ENCODE measurements around the gene L1CAM.

The L1CAM gene

DNA sequence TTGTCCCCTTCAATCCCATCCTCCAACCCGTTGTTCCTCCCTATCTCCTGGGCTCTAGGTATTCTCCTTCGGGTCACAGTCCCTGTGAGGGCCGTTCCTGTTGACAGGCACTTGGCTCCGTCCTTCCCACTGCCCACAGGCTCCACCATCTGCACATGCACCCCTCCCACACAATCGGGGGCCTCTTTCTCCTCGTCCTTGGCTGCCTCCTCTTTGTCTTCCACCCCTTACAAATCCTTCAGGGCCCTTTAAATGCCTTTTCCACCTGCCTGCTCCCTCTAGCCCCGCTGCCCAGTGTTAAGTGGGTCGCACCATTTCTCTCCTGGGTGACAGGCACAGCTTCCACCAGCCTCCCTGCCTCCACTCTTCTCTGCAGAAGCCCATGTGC, 15.8 kb upstream of the L1CAM start:
- no peak for DNase-seq

DNA sequence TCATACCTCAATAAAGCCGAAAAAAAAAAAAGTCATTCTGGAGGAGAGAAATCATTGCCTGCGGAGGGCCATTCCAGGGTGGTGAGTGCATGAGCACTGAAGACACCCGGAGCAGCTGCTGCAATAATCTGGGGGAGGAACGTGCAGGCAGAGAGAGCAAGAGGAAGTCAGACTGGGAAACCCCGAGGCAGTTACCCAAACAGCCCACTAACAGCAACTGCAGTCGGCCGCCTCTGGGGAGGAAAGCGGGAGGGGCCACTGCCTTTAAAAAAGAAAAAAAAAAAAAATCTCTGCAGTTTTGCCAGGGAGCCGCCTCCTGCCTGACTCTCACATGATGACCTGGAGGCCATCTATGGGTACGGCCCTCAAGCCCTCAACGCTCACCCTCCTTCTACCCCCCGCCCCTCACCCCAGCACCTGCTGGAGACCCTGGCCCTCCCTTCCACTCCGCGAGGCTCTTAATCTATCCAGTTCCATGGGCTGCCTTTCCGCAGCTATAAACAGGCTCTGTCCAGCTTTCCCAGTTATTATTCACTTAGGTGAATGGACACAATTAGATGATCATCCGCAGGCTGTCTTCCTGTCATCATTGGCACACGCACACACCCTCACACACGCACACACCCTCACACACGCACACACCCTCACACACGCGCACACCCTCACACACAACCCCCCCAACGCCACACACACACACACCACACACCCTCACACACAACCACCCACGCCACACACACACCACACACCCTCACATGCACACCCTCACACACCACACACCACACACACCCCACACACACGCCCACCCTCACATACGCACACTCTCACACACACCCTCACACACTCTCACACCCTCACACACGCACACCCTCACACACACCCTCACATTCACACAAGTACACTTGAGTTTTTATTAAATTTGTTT, 15.1 kb upstream of the L1CAM start:
- DNase-seq = peak; percentile 24 to 60

DNA sequence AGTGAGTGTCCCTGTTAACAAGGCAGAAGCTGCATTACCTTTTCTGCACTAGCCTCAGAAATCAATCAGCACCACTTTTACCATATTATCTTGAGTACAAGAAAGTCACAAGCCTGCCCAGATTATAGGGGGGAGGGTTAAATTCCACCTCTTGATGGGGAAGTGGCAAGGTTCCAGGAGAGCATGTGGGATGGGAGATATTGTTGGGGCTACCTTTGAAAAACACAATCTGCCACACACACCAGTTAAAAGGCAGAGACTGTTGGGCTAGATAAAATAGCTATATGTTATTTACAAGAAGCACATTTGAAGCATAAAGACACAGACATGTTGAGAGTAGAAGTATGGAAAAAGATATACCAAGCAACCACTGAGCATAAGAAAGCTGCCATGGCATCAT, 11.9 kb upstream of the L1CAM start:
- DNase-seq = no peak

DNA sequence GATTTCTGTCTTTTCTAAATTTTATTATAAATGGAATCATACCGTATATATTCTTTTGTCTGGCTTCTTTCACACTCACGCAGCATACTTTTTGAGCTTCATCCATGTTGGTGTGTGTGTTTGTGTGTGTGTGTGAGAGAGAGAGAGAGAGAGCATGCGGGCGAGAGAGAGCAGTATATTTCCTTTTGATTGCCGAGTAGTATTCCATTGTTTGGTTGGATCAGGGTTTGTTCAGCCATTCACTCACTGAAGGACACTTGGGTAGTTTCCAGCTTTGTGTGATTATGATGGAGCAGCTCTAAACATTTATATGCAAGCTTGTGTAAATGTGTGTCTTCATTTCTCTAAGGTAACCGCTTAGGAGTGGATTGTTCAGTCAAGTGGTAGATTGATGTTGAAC, 3.1 kb upstream of the L1CAM start:
- no peak for DNase-seq

DNA sequence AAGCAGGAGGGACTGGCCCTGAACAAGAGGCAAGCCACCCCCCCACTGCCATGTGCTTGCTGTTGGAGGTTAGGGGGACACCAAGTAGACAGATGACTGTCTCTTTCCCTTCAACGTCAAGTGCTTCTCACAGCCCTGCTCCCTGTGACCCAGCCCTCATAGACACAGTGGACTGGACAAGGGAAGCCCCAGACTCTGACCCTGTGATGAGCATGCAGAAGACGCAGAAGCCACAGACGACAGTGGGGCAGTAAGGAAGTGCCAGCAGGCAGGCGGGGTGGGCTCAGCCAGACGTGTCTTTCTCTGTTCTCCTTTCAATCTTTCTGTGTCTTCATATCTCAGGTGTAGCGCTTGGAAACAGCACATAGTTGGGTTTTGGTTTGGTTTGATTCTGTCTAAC, 2.4 kb upstream of the L1CAM start:
- DNase-seq = no peak

DNA sequence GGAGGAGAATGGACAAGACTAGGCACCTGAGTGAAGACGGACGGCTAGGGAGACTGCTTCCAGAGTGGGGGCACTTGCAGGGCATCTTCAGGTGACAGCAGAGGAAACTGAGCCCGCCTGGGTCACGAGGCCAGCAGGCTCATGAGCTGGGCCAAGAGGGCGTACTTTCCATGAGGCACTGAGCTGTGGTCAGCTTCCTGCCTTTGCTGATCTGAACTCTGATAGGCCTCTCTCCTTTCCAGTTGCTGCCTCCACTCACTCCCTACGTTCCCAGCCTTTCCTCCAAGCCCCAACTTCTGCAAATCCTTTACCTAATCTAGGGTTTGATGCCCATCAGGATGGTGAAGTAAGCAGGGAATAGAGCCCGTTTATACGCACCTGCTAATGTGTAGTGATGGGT, 1.4 kb upstream of the L1CAM start:
- DNase-seq = no peak

- no peak for DNase-seq
These were observed 942 bp upstream of the L1CAM start for GRCh38 chrX:153886915-153887314.

- no peak for DNase-seq
These were observed 675 bp downstream of the L1CAM start for GRCh38 chrX:153885208-153885787.

- no peak for DNase-seq
These were observed 1.4 kb downstream of the L1CAM start for GRCh38 chrX:153884590-153884989.

DNA sequence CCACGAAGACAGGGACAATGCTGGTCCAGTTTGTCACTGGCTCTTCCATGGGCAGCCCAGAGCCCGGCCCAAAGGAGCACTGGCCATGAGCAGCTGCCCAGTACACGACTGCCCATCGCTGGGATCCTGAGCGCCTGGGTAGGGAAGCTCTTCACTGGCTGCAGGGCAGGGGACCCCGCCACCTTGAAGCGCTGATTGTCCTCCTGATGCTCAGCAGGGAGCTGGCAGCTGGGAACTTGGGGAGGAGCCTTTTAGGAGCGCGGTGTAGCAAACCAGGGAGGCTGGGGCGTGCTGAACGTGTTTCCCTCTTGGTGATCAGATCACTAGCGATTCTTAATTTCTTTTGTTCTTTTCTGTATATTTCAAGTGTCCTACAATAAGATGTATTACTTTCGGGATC, 1.8 kb downstream of the L1CAM start:
- no peak for DNase-seq

DNA sequence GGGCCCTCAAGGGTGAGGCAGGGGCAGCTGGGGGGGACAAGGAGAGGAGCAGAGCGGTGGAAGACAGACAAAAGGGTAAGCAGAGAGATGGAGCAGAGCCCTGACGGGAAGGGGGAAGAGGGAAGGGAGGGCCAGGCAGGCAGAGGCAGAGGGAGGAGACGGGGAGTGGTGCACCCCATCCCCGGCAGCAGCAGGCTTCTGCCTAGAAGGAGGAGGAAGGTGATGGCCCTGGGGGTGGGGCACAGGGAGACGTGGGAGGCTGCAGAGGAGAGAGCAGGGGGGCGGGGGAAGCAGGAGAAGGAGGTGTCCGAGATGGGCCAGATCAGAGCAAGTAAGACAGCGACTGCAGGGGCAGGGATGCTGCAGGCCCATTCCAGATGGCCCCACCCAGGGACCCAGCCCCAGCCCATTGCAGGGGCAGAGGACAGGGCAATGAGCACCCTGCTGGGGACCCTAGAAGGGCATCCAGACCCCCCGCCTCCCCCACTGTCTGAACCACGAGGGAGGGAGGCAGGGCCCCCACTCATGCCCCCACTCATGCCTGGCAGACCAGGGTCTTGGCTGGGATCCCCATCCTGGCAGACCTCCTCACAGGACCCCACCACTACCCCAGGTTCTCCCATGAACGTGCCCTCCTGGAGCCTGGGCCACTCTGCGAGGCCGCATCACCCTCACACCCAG, 2.7 kb downstream of the L1CAM start:
- no peak for DNase-seq

DNA sequence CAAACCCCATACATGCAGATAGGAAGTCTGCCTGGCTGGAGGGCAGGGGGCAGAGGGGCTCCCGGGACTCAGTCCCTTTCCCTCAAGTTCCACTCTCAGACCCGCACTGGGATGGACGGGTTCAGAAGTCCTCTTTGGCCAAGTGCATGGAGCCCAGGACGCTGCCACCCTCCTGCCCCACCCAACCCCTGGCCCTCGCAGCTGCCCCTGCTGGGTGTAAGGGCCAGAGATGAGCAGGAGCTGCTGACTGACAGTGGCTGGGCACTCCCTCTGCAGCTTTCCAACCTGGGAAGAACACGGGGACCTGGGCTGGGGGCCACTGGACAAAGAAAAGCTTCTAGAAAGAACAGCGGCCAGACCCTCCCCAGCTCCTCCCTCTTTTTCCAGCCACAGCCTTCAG, 3.4 kb downstream of the L1CAM start:
- no peak for DNase-seq

DNA sequence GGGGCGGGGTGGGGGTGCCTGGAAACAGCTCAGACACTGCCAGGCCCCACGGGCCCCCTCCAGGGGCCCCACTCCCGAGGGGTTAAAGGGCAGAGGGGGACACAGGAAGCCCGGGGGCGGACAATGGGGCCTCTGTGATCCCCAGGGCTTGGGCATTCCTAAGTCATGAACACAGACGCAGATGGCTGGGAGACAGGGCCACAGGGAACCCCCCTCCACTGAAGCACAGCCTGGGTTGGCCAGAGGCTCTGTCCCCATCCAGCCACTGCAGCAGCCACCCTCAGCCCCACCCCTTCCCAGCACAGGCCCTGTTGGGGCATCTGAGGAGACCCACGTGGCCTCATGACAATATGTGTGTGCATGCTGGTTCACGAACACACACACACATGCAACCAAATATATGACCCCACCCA, 3.9 kb downstream of the L1CAM start:
- DNase-seq = no peak

DNA sequence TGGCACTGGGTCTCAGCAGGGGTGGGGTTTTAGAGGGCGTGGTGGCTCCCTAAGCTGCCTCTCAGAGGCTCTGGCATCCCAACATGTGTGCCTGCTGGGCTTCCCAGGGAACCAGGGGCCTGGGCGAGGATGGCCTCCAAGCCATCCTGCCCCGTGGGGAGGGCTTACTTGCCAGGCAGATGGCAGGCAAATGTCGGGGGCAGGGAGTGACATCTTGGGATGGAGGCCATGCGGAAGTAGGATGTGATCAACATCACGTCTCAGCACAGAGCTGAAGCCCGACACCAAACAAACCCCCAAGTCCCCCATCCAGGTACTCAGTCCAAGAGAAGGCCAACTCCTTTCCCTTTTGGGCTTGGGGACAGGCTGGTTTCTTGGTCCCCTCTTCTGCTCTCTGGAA, 4.7 kb downstream of the L1CAM start:
- DNase-seq = no peak

DNA sequence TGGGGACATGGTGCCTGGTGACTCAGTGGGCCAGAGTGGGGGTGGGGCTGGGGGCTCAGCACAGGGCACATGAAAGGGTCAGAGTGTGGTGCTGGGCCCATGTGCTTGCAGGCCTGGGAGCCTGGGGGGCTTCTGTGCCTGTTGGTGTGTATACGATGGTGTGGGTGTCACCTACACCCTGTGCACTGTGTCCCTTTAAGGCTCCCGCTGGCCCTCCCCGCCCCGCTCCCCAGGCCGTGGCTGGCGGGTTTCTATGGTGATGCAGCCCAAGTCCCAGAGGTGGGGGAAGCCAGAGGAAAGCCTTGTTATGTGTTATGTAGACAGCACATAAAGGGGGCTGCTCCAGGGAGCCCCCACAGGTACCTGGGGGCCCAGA, 5.5 kb downstream of the L1CAM start:
- DNase-seq = no peak

- DNase-seq = no peak
These were observed 6.1 kb downstream of the L1CAM start for GRCh38 chrX:153879741-153880439.

DNA sequence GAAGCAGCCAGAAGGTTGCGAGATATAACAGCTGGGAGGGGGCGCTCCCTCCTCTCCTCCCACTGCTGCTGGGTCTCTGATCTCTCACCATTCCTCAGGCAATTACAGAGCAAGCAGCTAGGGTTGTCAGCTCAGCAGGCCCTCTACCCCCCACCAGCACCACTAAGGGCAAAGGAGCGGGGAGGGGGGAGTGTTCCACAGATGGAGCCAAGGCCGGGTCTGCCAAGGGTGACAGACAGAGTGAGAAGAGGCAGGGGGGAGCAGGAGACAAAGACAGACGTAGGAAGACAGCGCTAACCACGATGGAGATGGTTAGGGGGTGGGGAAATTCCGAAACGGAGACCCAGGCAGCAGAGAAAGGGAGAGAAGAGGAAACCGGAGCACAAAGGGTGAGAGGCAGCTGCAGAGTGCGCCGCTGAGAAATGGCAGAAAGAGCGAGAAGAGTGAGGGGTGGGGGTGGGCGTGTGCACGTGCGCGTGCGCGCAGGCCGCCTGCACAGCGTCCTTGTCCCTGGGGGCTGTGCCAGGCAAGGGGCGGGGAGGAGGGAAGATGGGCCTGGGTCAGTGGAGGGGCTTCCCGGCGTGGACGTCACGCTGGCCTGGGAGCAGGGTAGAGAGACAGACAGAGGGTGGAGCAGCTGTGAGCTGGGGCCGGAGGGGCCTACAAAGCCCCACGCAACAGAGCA, 6.9 kb downstream of the L1CAM start:
- no peak for DNase-seq

DNA sequence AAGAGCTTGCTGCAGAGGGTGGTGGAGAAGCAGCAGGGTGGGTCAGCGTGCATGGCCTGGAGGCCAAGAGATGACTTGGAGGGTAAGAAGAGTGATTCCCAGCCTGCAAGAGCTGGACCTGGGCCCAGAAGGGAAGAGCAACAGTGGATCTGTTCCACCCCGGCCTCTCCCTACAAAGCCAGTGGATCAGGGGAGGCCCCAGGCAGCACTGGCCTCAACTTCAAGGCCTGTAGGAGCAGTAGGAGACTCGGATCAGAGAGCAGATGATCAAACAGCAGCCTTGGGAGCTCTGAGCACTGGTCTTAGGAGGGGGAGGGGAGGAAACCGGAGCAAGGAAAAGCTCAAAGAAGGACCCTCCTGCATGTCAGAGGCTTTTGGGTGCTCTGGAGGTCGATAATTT, 7.6 kb downstream of the L1CAM start:
- DNase-seq = no peak

- DNase-seq = no peak
These were observed 8.3 kb downstream of the L1CAM start for GRCh38 chrX:153877571-153878261.

GRCh38 chrX:153876112-153876491, 9.9 kb downstream of the L1CAM start:
- DNase-seq = no peak

- no peak for DNase-seq
These were observed 10.4 kb downstream of the L1CAM start for GRCh38 chrX:153875391-153876111.

Measured in SHP77 (cell line).